GM19025 (cell line): ENCODE results near the gene MYO1D.
"Not testable (repeated sequence)": the region's sequence is repeated elsewhere in the genome, so short reads cannot be mapped to it uniquely, and the experiment has no call there.

ENCODE experiments used
- ATAC-seq: cut with Tn5 transposase; IDR thresholded peaks from one replicate; pipeline ENCODE4 v1.9.1; 2021; ENCODE audit warnings: mild to moderate bottlenecking, low read depth, moderate library complexity; ENCODE audit not compliant: unreplicated experiment

The MYO1D gene

GRCh38 chr17:32696426-32696825, 180.5 kb downstream of the MYO1D start:
- ATAC-seq = no peak

- no peak for ATAC-seq
These were observed 181.1 kb downstream of the MYO1D start for GRCh38 chr17:32695864-32696263.

GRCh38 chr17:32693194-32693897, 183.6 kb downstream of the MYO1D start:
- ATAC-seq = no peak

GRCh38 chr17:32692179-32692578, 184.7 kb downstream of the MYO1D start:
- no peak for ATAC-seq

GRCh38 chr17:32689348-32689747, 187.6 kb downstream of the MYO1D start:
- ATAC-seq = no peak

GRCh38 chr17:32688221-32688620, 188.7 kb downstream of the MYO1D start:
- no peak for ATAC-seq

GRCh38 chr17:32684087-32684958, 192.6 kb downstream of the MYO1D start:
- no peak for ATAC-seq

GRCh38 chr17:32673964-32674363, 203.0 kb downstream of the MYO1D start:
- no peak for ATAC-seq

- ATAC-seq = no peak
These were observed 204.2 kb downstream of the MYO1D start for GRCh38 chr17:32672711-32673110.

- no peak for ATAC-seq
These were observed 205.0 kb downstream of the MYO1D start for GRCh38 chr17:32671896-32672295.

GRCh38 chr17:32664936-32665583, 211.9 kb downstream of the MYO1D start:
- ATAC-seq = no peak

GRCh38 chr17:32660496-32660985, 216.4 kb downstream of the MYO1D start:
- no peak for ATAC-seq

GRCh38 chr17:32659419-32659842, 217.5 kb downstream of the MYO1D start:
- ATAC-seq = no peak

GRCh38 chr17:32658470-32659418, 218.2 kb downstream of the MYO1D start:
- ATAC-seq = no peak

GRCh38 chr17:32656886-32657285, 220.0 kb downstream of the MYO1D start:
- no peak for ATAC-seq

- ATAC-seq = no peak
These were observed 222.6 kb downstream of the MYO1D start for GRCh38 chr17:32654324-32654723.

GRCh38 chr17:32651084-32651483, 225.8 kb downstream of the MYO1D start:
- ATAC-seq = no peak

GRCh38 chr17:32648450-32648849, 228.5 kb downstream of the MYO1D start:
- no peak for ATAC-seq

GRCh38 chr17:32646941-32647340, 230.0 kb downstream of the MYO1D start:
- ATAC-seq = no peak

- ATAC-seq = not testable (repeated sequence)
These were observed 235.4 kb downstream of the MYO1D start for GRCh38 chr17:32641514-32641913.
